Brain microvascular endothelial cell (primary cell): ENCODE measurements around the gene C21orf58.

Source experiments
- DNase-seq: peaks from one replicate; pipeline ENCODE4 v3.0.0-alpha.2; 2020
- H3K27ac ChIP-seq: fragments of 250-450 bp; sonication (Bioruptor Pico); 2 replicates; pipeline ENCODE4 v1.5.1; 2020; ENCODE audit warnings: mild to moderate bottlenecking, moderate library complexity
- H3K27me3 ChIP-seq: fragments of 250-450 bp; sonication (Bioruptor Pico); replicated peaks from 2 replicates; pipeline ENCODE4 v1.5.1; 2020; ENCODE audit warnings: mild to moderate bottlenecking
- H3K36me3 ChIP-seq: fragments of 250-450 bp; sonication (Bioruptor Pico); replicated peaks from 2 replicates; pipeline ENCODE4 v1.5.1; 2020; ENCODE audit warnings: mild to moderate bottlenecking
- H3K4me3 ChIP-seq: 2 replicates; pipeline ENCODE4 v1.5.1; 2011; ENCODE audit warnings: low read depth, mild to moderate bottlenecking, control low read depth, low read length, moderate library complexity
- CTCF ChIP-seq: IDR thresholded peaks from 2 replicates; pipeline ENCODE4 v1.5.1; 2011; ENCODE audit warnings: low read depth, mild to moderate bottlenecking, moderate library complexity, low read length, control low read depth, inconsistent platforms; ENCODE audit errors: missing control alignments
- in situ Hi-C: cut with HindIII; loops from 2 replicates; pipeline ENCODE4 v1.10.0; 2017; ENCODE audit warnings: low sequenced_read_pairs, low pct_ligation_motif_present

C21orf58 gene

GRCh38 chr21:46362946-46363345 lies 39.3 kb upstream of the C21orf58 start:
- TF ChIP-seq CTCF: no peak
- in situ Hi-C loops: no loop called here
- no peak overlapping the region for H3K27ac ChIP-seq
- no peaks in the 10 kb centered on the region for H3K27me3 ChIP-seq
- H3K36me3 ChIP-seq: peaks cover 20% of the 10 kb centered on the region
- no peak for DNase-seq
- no peak overlapping the region for H3K4me3 ChIP-seq

GRCh38 chr21:46361935-46362334 lies 38.3 kb upstream of the C21orf58 start:
- Histone ChIP-seq H3K27me3 (no peaks in the 10 kb centered on the region), H3K27ac (no peak overlapping the region), H3K4me3 (no peak overlapping the region), H3K36me3 (peaks cover 17% of the 10 kb centered on the region)
- no peak for DNase-seq
- in situ Hi-C loops: no loop called here
- TF ChIP-seq CTCF: no peak

- Histone ChIP-seq H3K27ac (no peak overlapping the region), H3K36me3 (peaks cover 22% of the 10 kb centered on the region), H3K4me3 (no peak overlapping the region), H3K27me3 (no peaks in the 10 kb centered on the region)
- no peak for TF ChIP-seq CTCF
- in situ Hi-C loops: no loop called here
- no peak for DNase-seq
These were observed 37.5 kb upstream of the C21orf58 start for GRCh38 chr21:46361176-46361575.

GRCh38 chr21:46357684-46358425 lies 34.2 kb upstream of the C21orf58 start:
- Histone ChIP-seq H3K27ac (no peak overlapping the region), H3K27me3 (no peaks in the 10 kb centered on the region), H3K36me3 (peaks cover 43% of the 10 kb centered on the region), H3K4me3 (no peak overlapping the region)
- in situ Hi-C loops: no loop called here
- DNase-seq: no peak
- TF ChIP-seq CTCF: no peak

- Histone ChIP-seq H3K36me3 (peaks cover 49% of the 10 kb centered on the region), H3K27ac (no peak overlapping the region), H3K4me3 (no peak overlapping the region), H3K27me3 (no peaks in the 10 kb centered on the region)
- no peak for DNase-seq
- in situ Hi-C loops: no loop called here
- no peak for TF ChIP-seq CTCF
These were observed 33.6 kb upstream of the C21orf58 start for GRCh38 chr21:46357335-46357604.
